H9 (cell line): ENCODE data around the gene EVL. TPM values are rescaled to one million over a fixed set of nuclear protein-coding genes. Genes with fewer than 3 reads are reported as not detected.
A peak's percentile ranks its signal among the peaks of the same experiment; 100 is the strongest.

Source experiments
- DNase-seq: peaks from one replicate; pipeline ENCODE4 v3.0.0-alpha.2; 2017
- H2AFZ ChIP-seq: one replicate; pipeline ENCODE4 v1.6.1; 2013; ENCODE audit warnings: mild to moderate bottlenecking, low read length, control low read depth, moderate library complexity
- H2AK5ac ChIP-seq: 2 replicates; pipeline ENCODE4 v1.6.1; 2013; ENCODE audit warnings: low read length, control low read depth, mixed read lengths; ENCODE audit not compliant: insufficient read length
- H2BK120ac ChIP-seq: one replicate; pipeline ENCODE4 v1.6.1; 2013; ENCODE audit warnings: low read depth, mild to moderate bottlenecking, low read length, control low read depth, inconsistent platforms; ENCODE audit not compliant: poor library complexity, severe bottlenecking
- H2BK12ac ChIP-seq: 2 replicates; pipeline ENCODE4 v1.6.1; 2013; ENCODE audit warnings: low read length, control low read depth, mixed read lengths, low read depth; ENCODE audit not compliant: insufficient read length
- H2BK15ac ChIP-seq: 2 replicates; pipeline ENCODE4 v1.6.1; 2013; ENCODE audit warnings: low read depth, low read length, control low read depth
- H2BK20ac ChIP-seq: one replicate; pipeline ENCODE4 v1.6.1; 2013; ENCODE audit warnings: low read depth, mild to moderate bottlenecking, low read length, control low read depth, inconsistent platforms; ENCODE audit not compliant: poor library complexity, severe bottlenecking
- H2BK5ac ChIP-seq: 2 replicates; pipeline ENCODE4 v1.6.1; 2013; ENCODE audit warnings: low read length, control low read depth, mixed read lengths; ENCODE audit not compliant: insufficient read length
- H3K14ac ChIP-seq: 2 replicates; pipeline ENCODE4 v1.6.1; 2013; ENCODE audit warnings: low read length, control low read depth; ENCODE audit not compliant: insufficient read depth
- H3K18ac ChIP-seq: 2 replicates; pipeline ENCODE4 v1.6.1; 2013; ENCODE audit warnings: low read depth, mild to moderate bottlenecking, mixed read lengths, low read length, control low read depth; ENCODE audit not compliant: insufficient read length
- H3K23ac ChIP-seq: 2 replicates; pipeline ENCODE4 v1.6.1; 2013; ENCODE audit warnings: low read length, control low read depth, mixed read lengths, low read depth; ENCODE audit not compliant: insufficient read length
- H3K23me2 ChIP-seq: 2 replicates; pipeline ENCODE4 v1.6.1; 2013; ENCODE audit warnings: low read depth, mild to moderate bottlenecking, mixed read lengths, low read length, control low read depth; ENCODE audit not compliant: insufficient read length, poor library complexity, severe bottlenecking
- H3K27ac ChIP-seq: 2 replicates; pipeline ENCODE4 v1.5.1; 2013; ENCODE audit warnings: low read length, control low read depth, mixed read lengths, low read depth; ENCODE audit not compliant: insufficient read length
- H3K27me3 ChIP-seq: 2 replicates; pipeline ENCODE4 v1.6.1; 2013; ENCODE audit warnings: low read length, control low read depth, inconsistent platforms; ENCODE audit not compliant: insufficient read depth
- H3K4ac ChIP-seq: 2 replicates; pipeline ENCODE4 v1.6.1; 2013; ENCODE audit warnings: low read depth, mild to moderate bottlenecking, control low read depth, inconsistent platforms, low read length, moderate library complexity
- H3K4me1 ChIP-seq: 2 replicates; pipeline ENCODE4 v1.6.1; 2013; ENCODE audit warnings: low read length, control low read depth, inconsistent platforms; ENCODE audit not compliant: insufficient read depth
- H3K4me2 ChIP-seq: 2 replicates; pipeline ENCODE4 v1.6.1; 2013; ENCODE audit warnings: low read length, control low read depth, mixed read lengths; ENCODE audit not compliant: insufficient read length, insufficient read depth
- H3K56ac ChIP-seq: 2 replicates; pipeline ENCODE4 v1.6.1; 2013; ENCODE audit warnings: low read depth, mild to moderate bottlenecking, mixed read lengths, low read length, control low read depth; ENCODE audit not compliant: insufficient read length
- H3K79me1 ChIP-seq: 2 replicates; pipeline ENCODE4 v1.6.1; 2013; ENCODE audit warnings: low read depth, mild to moderate bottlenecking, moderate library complexity, low read length, control low read depth, inconsistent platforms; ENCODE audit not compliant: insufficient read depth, poor library complexity, severe bottlenecking
- H3K79me2 ChIP-seq: 2 replicates; pipeline ENCODE4 v1.6.1; 2013; ENCODE audit warnings: low read length, control low read depth, inconsistent platforms; ENCODE audit not compliant: insufficient read depth
- H3K9ac ChIP-seq: 2 replicates; pipeline ENCODE4 v1.6.1; 2013; ENCODE audit warnings: low read length, control low read depth, mixed read lengths; ENCODE audit not compliant: insufficient read length; ENCODE audit errors: extremely low read depth
- H3K9me3 ChIP-seq: one replicate; pipeline ENCODE4 v1.6.1; 2013; ENCODE audit warnings: low read depth, low read length, inconsistent platforms; ENCODE audit not compliant: control insufficient read depth
- H3T11ph ChIP-seq: one replicate; pipeline ENCODE4 v1.6.1; 2013; ENCODE audit warnings: mild to moderate bottlenecking, low read length, control low read depth, inconsistent platforms
- H4K20me1 ChIP-seq: one replicate; pipeline ENCODE4 v1.6.1; 2013; ENCODE audit not compliant: control insufficient read depth, insufficient read length, insufficient read depth
- H4K5ac ChIP-seq: 2 replicates; pipeline ENCODE4 v1.6.1; 2013; ENCODE audit warnings: low read depth, mild to moderate bottlenecking, mixed read lengths, low read length, control low read depth; ENCODE audit not compliant: insufficient read length
- H4K8ac ChIP-seq: replicated peaks from 2 replicates; pipeline ENCODE4 v1.6.1; 2013; ENCODE audit warnings: low read length, control low read depth, mixed read lengths, low read depth; ENCODE audit not compliant: insufficient read length
- H4K91ac ChIP-seq: 2 replicates; pipeline ENCODE4 v1.6.1; 2013; ENCODE audit warnings: low read depth, mild to moderate bottlenecking, moderate library complexity, mixed read lengths, low read length, control low read depth; ENCODE audit not compliant: insufficient read length
- H3K27ac Mint-ChIP-seq, 3 experiments: 2 replicates in 2 of 3; 3 replicates in 1 of 3; pipeline ENCODE4 v1.8.0; 2020 to 2021; ENCODE audit warnings: mixed read lengths in 3 of 3, mild to moderate bottlenecking in 1 of 3, moderate library complexity in 1 of 3
- H3K27me3 Mint-ChIP-seq: 2 replicates; pipeline ENCODE4 v1.8.0; 2021; ENCODE audit warnings: low read depth, mild to moderate bottlenecking, moderate library complexity, mixed read lengths
- H3K36me3 Mint-ChIP-seq, 3 experiments: 2 replicates in 2 of 3; 3 replicates in 1 of 3; pipeline ENCODE4 v1.8.0; 2020 to 2021; ENCODE audit warnings: low read depth in 3 of 3, mixed read lengths in 3 of 3; ENCODE audit not compliant: insufficient read depth in 1 of 3
- H3K4me1 Mint-ChIP-seq, 2 experiments: 2 replicates each; pipeline ENCODE4 v1.8.0; 2020; ENCODE audit warnings: mixed read lengths in 2 of 2
- H3K4me3 Mint-ChIP-seq, 2 experiments: 2 replicates in 1 of 2; 3 replicates in 1 of 2; pipeline ENCODE4 v1.8.0; 2020 to 2021; ENCODE audit warnings: mild to moderate bottlenecking in 2 of 2, mixed read lengths in 2 of 2, moderate library complexity in 1 of 2
- H3K9me3 Mint-ChIP-seq, 2 experiments: 2 replicates in 1 of 2; 3 replicates in 1 of 2; pipeline ENCODE4 v1.8.0; 2020; ENCODE audit warnings: mild to moderate bottlenecking in 2 of 2, mixed read lengths in 2 of 2, moderate library complexity in 1 of 2
- WGBS: extraction: QIAGEN DNeasy Blood & Tissue Kit; methylation state at CpG from one replicate; pipeline ENCODE4 v1.1.7; 2013; ENCODE audit warnings: missing lambda C conversion rate, low lambda C conversion rate, mixed read lengths; ENCODE audit not compliant: insufficient read length; ENCODE audit errors: extremely low coverage; 5-methylcytosine and 5-hydroxymethylcytosine counted together
- total RNA-seq: library from RNA; stranded (reverse); gene quantifications from 2 replicates; pipeline ENCODE4 v1.2.1, GENCODE V29; 2021
- TF ChIP-seq, protein P1 (sequence below): fragments of 200-600 bp; sonication (generic); conservative IDR thresholded peaks from 3 replicates; pipeline ENCODE4 v1.8.0; 2021; ENCODE audit warnings: antibody characterized with exemption, mild to moderate bottlenecking

The EVL gene
- total RNA-seq, 1 experiment from 2014 or later: 53.2 TPM

DNA sequence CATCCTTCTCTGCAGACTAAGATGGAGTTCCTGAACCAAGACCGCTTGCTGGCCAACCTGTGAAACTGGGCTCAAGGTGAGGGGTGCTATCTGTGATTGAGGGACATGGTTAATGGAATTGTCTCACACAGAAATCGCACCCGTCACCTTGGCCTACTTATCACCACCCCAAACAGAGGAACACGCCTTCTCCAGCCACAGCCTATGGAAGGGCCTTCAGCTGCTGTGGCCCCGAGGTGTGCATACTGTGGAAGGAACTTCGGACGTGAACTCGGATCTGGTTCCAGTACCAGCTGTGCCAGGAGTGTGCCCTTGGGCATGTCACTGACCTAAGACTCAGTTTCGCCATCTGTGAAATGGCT lies 44.4 kb downstream of the EVL start:
- no peaks in the 10 kb centered on the region for H3K27me3 Mint-ChIP-seq

More for the DNA sequence above, 44.4 kb downstream of the EVL start:
- Mint-ChIP-seq H3K27ac (peak overlapping the region in 1 of 3 experiments; percentile 86; a peak in 2 of 7 replicates), H3K36me3 (no peaks in the 10 kb centered on the region; a peak in 1 of 7 replicates), H3K4me1 (peaks cover 17 to 21% of the 10 kb centered on the region in 2 experiments), H3K4me3 (no peak overlapping the region), H3K9me3 (no peaks in the 10 kb centered on the region)
- DNase-seq: no peak
- TF ChIP-seq, protein P1, sequence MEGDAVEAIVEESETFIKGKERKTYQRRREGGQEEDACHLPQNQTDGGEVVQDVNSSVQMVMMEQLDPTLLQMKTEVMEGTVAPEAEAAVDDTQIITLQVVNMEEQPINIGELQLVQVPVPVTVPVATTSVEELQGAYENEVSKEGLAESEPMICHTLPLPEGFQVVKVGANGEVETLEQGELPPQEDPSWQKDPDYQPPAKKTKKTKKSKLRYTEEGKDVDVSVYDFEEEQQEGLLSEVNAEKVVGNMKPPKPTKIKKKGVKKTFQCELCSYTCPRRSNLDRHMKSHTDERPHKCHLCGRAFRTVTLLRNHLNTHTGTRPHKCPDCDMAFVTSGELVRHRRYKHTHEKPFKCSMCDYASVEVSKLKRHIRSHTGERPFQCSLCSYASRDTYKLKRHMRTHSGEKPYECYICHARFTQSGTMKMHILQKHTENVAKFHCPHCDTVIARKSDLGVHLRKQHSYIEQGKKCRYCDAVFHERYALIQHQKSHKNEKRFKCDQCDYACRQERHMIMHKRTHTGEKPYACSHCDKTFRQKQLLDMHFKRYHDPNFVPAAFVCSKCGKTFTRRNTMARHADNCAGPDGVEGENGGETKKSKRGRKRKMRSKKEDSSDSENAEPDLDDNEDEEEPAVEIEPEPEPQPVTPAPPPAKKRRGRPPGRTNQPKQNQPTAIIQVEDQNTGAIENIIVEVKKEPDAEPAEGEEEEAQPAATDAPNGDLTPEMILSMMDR: no peak
- H3K18ac ChIP-seq: no peak overlapping the region
- no peaks in the 10 kb centered on the region for H3K79me2 ChIP-seq
- no peak overlapping the region for H4K5ac ChIP-seq
- no peak overlapping the region for H3K27ac ChIP-seq
- no CpG with 5 or more reads among the region's 9 CpGs for WGBS
- H3K27me3 ChIP-seq: no peaks in the 10 kb centered on the region
- no peak overlapping the region for H4K8ac ChIP-seq
- H3K14ac ChIP-seq: no peak overlapping the region; the same call in 1 of the 2 replicates
- no peak overlapping the region for H2AFZ ChIP-seq
- no peaks in the 10 kb centered on the region for H3K9me3 ChIP-seq
- no peak overlapping the region for H3K23ac ChIP-seq
- H2BK15ac ChIP-seq: no peak overlapping the region
- no peak overlapping the region for H4K91ac ChIP-seq
- no peaks in the 10 kb centered on the region for H3K79me1 ChIP-seq
- no peak overlapping the region for H2BK20ac ChIP-seq
- no peak overlapping the region for H2BK12ac ChIP-seq
- H3K9ac ChIP-seq: no peak overlapping the region
- no peak overlapping the region for H3K56ac ChIP-seq
- H3K4me1 ChIP-seq: no peaks in the 10 kb centered on the region
- no peak overlapping the region for H3T11ph ChIP-seq
- H2AK5ac ChIP-seq: no peak overlapping the region
- H3K4ac ChIP-seq: no peak overlapping the region
- no peaks in the 10 kb centered on the region for H4K20me1 ChIP-seq
- H2BK5ac ChIP-seq: no peak overlapping the region
- H2BK120ac ChIP-seq: no peak overlapping the region
- H3K4me2 ChIP-seq: no peak overlapping the region
- no peaks in the 10 kb centered on the region for H3K23me2 ChIP-seq
